ENCODE results near the gene EML3.

DNA sequence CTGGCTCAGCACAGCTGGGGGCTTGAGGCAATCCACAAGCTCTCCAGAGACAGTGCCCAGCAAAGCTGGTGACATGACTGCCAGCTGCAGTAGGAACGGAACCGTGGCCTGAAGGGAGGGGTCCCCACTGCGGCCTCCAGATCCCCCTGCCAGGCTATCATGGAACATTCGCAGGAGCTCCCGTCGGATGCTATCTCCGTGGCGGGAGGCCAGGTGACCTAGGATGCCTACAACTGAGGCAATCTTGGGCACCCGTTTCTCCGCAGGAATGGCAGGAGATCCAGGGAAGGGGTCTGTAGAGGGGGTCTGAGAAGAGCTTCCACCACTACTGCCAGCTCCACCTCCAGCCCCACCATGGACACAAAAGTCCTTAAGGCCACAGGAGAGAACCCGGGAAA, 36.4 kb upstream of the EML3 start:
- TF ChIP-seq, protein P1, sequence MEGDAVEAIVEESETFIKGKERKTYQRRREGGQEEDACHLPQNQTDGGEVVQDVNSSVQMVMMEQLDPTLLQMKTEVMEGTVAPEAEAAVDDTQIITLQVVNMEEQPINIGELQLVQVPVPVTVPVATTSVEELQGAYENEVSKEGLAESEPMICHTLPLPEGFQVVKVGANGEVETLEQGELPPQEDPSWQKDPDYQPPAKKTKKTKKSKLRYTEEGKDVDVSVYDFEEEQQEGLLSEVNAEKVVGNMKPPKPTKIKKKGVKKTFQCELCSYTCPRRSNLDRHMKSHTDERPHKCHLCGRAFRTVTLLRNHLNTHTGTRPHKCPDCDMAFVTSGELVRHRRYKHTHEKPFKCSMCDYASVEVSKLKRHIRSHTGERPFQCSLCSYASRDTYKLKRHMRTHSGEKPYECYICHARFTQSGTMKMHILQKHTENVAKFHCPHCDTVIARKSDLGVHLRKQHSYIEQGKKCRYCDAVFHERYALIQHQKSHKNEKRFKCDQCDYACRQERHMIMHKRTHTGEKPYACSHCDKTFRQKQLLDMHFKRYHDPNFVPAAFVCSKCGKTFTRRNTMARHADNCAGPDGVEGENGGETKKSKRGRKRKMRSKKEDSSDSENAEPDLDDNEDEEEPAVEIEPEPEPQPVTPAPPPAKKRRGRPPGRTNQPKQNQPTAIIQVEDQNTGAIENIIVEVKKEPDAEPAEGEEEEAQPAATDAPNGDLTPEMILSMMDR (IDR thresholded peaks at IDR 0.05) = no peak
- TF ChIP-seq POLR2A (IDR thresholded peaks at IDR 0.05) = no peak
